Neural crest cell (in vitro differentiated cells): ENCODE measurements around the gene RIPOR2. TPM values are rescaled to one million over a fixed set of nuclear protein-coding genes. Genes with fewer than 3 reads are reported as not detected.

ENCODE experiments used
- DNase-seq: peaks from one replicate; pipeline ENCODE4 v3.0.0; 2021; ENCODE audit warnings: low read depth, mixed read lengths, low spot score
- H3K27ac Mint-ChIP-seq: one replicate; pipeline ENCODE4 v1.8.0; 2021; ENCODE audit warnings: mild to moderate bottlenecking, mixed read lengths; ENCODE audit not compliant: unreplicated experiment
- H3K27me3 Mint-ChIP-seq: 2 replicates; pipeline ENCODE4 v1.8.0; 2021; ENCODE audit warnings: low read depth, mild to moderate bottlenecking, mixed read lengths
- H3K36me3 Mint-ChIP-seq: 2 replicates; pipeline ENCODE4 v1.8.0; 2021; ENCODE audit warnings: low read depth, mild to moderate bottlenecking, mixed read lengths
- H3K4me1 Mint-ChIP-seq: 2 replicates; pipeline ENCODE4 v1.8.0; 2021; ENCODE audit warnings: mixed read lengths
- H3K4me3 Mint-ChIP-seq: one replicate; pipeline ENCODE4 v1.8.0; 2021; ENCODE audit warnings: mild to moderate bottlenecking, mixed read lengths
- H3K9me3 Mint-ChIP-seq: 2 replicates; pipeline ENCODE4 v1.8.0; 2021; ENCODE audit warnings: mixed read lengths
- CTCF ChIP-seq: fragments of 200-600 bp; sonication (generic); conservative IDR thresholded peaks from 2 replicates; pipeline ENCODE4 v1.5.0; 2021; ENCODE audit warnings: antibody characterized with exemption, mild to moderate bottlenecking
- total RNA-seq: library from RNA; stranded (reverse); gene quantifications from 2 replicates; pipeline ENCODE4 v1.2.1, GENCODE V29; 2021

The RIPOR2 gene
- total RNA-seq, 1 donor from 2014 or later, result 3.5 TPM

- H3K27me3 Mint-ChIP-seq, result no peaks in the 10 kb centered on the region
- H3K36me3 Mint-ChIP-seq, result peaks cover 11% of the 10 kb centered on the region
- DNase-seq, result no peak
- no peak overlapping the region for H3K27ac Mint-ChIP-seq
- H3K4me3 Mint-ChIP-seq, result no peak overlapping the region
- peaks cover 34% of the 10 kb centered on the region for H3K4me1 Mint-ChIP-seq
- no peak for TF ChIP-seq CTCF
- H3K9me3 Mint-ChIP-seq, result no peaks in the 10 kb centered on the region
These were observed 155.6 kb downstream of the RIPOR2 start for GRCh38 chr6:24780206-24780605.

GRCh38 chr6:24779416-24780016, 156.2 kb downstream of the RIPOR2 start:
- Mint-ChIP-seq H3K27ac (no peak overlapping the region), H3K4me3 (no peak overlapping the region)
- TF ChIP-seq CTCF, result no peak

GRCh38 chr6:24778878-24779277, 156.9 kb downstream of the RIPOR2 start:
- H3K27ac Mint-ChIP-seq, result no peak overlapping the region
- no peaks in the 10 kb centered on the region for H3K27me3 Mint-ChIP-seq
- DNase-seq, result no peak
- no peak for TF ChIP-seq CTCF
- H3K9me3 Mint-ChIP-seq, result no peaks in the 10 kb centered on the region
- H3K36me3 Mint-ChIP-seq, result peaks cover 11% of the 10 kb centered on the region
- peak overlapping the region; percentile 67 for H3K4me3 Mint-ChIP-seq
- H3K4me1 Mint-ChIP-seq, result peaks cover 41% of the 10 kb centered on the region

More at GRCh38 chr6:24779416-24780016, 156.2 kb downstream of the RIPOR2 start:
- Mint-ChIP-seq H3K4me1 (peaks cover 36% of the 10 kb centered on the region), H3K27me3 (no peaks in the 10 kb centered on the region), H3K36me3 (peaks cover 11% of the 10 kb centered on the region), H3K9me3 (no peaks in the 10 kb centered on the region)
- no peak for DNase-seq

GRCh38 chr6:24778121-24778520, 157.6 kb downstream of the RIPOR2 start:
- Mint-ChIP-seq H3K4me1 (peaks cover 46% of the 10 kb centered on the region), H3K36me3 (peaks cover 11% of the 10 kb centered on the region), H3K27me3 (no peaks in the 10 kb centered on the region), H3K9me3 (no peaks in the 10 kb centered on the region), H3K27ac (no peak overlapping the region), H3K4me3 (peak overlapping the region; percentile 100)
- no peak for TF ChIP-seq CTCF
- no peak for DNase-seq

- Mint-ChIP-seq H3K36me3 (peaks cover 10% of the 10 kb centered on the region), H3K27ac (no peak overlapping the region), H3K9me3 (no peaks in the 10 kb centered on the region), H3K4me1 (peaks cover 46% of the 10 kb centered on the region), H3K27me3 (no peaks in the 10 kb centered on the region), H3K4me3 (peak overlapping the region; percentile 100)
- no peak for DNase-seq
- no peak for TF ChIP-seq CTCF
These were observed 158.5 kb downstream of the RIPOR2 start for GRCh38 chr6:24777227-24777626.
